DND-41 (cell line): Measurements from ENCODE around the gene GATA5.

Source experiments
- ATAC-seq: fragments of 200-7000 bp; cut with Tn5 transposase; 3 replicates; pipeline ENCODE4 v1.9.1; 2021; ENCODE audit warnings: low read depth; ENCODE audit not compliant: insufficient read depth
- DNase-seq: peaks from one replicate; pipeline ENCODE4 v3.0.0-alpha.2; 2020
- H2AFZ ChIP-seq: 2 replicates; pipeline ENCODE4 v1.6.0; 2012; ENCODE audit warnings: low read depth, low read length
- H3K27ac ChIP-seq: 2 replicates; pipeline ENCODE4 v1.5.1; 2012; ENCODE audit warnings: low read length, inconsistent platforms
- H3K27me3 ChIP-seq: fragments of 200-600 bp; sonication (generic); 2 replicates; pipeline ENCODE4 v1.6.0; 2012; ENCODE audit warnings: low read length, mild to moderate bottlenecking, inconsistent platforms; ENCODE audit not compliant: insufficient read depth, poor library complexity
- H3K36me3 ChIP-seq: 2 replicates; pipeline ENCODE4 v1.5.1; 2012; ENCODE audit warnings: low read length, inconsistent platforms; ENCODE audit not compliant: insufficient read depth
- H3K4me1 ChIP-seq: 2 replicates; pipeline ENCODE4 v1.5.1; 2012; ENCODE audit warnings: mild to moderate bottlenecking, low read length; ENCODE audit not compliant: insufficient read depth
- H3K4me2 ChIP-seq: 2 replicates; pipeline ENCODE4 v1.6.0; 2012; ENCODE audit warnings: mild to moderate bottlenecking, moderate library complexity, low read length, inconsistent platforms; ENCODE audit not compliant: insufficient read depth
- H3K4me3 ChIP-seq, 2 experiments: fragments of 200-600 bp in 1 of 2; shearing (Covaris generic) in 1 of 2; 2 replicates each; pipeline ENCODE4 v1.5.1; 2012 to 2016; ENCODE audit warnings: inconsistent platforms in 2 of 2, low read length in 2 of 2, mild to moderate bottlenecking in 2 of 2, low read depth in 1 of 2, moderate library complexity in 1 of 2
- H3K79me2 ChIP-seq: 2 replicates; pipeline ENCODE4 v1.6.0; 2012; ENCODE audit warnings: low read length, inconsistent platforms; ENCODE audit not compliant: insufficient read depth
- H3K9ac ChIP-seq: 2 replicates; pipeline ENCODE4 v1.6.0; 2012; ENCODE audit warnings: low read depth, mild to moderate bottlenecking, inconsistent platforms, low read length, moderate library complexity
- H3K9me3 ChIP-seq: 2 replicates; pipeline ENCODE4 v1.5.1; 2012; ENCODE audit warnings: low read length, moderate library complexity, mild to moderate bottlenecking, inconsistent platforms; ENCODE audit not compliant: insufficient read depth, severe bottlenecking
- H4K20me1 ChIP-seq: 2 replicates; pipeline ENCODE4 v1.6.0; 2012; ENCODE audit warnings: low read length; ENCODE audit not compliant: insufficient read depth
- EZH2 ChIP-seq: IDR thresholded peaks from 3 replicates; pipeline ENCODE4 v1.6.1; 2012; ENCODE audit warnings: borderline replicate concordance, low read depth, mild to moderate bottlenecking, moderate library complexity, low read length, inconsistent platforms; ENCODE audit not compliant: severe bottlenecking
- TF ChIP-seq, protein P1 (sequence below): IDR thresholded peaks from 2 replicates; pipeline ENCODE4 v1.5.1; 2012; ENCODE audit warnings: borderline replicate concordance, low read length, moderate library complexity, mild to moderate bottlenecking; ENCODE audit not compliant: poor library complexity, severe bottlenecking; ENCODE audit errors: extremely low read depth

Gene GATA5

DNA sequence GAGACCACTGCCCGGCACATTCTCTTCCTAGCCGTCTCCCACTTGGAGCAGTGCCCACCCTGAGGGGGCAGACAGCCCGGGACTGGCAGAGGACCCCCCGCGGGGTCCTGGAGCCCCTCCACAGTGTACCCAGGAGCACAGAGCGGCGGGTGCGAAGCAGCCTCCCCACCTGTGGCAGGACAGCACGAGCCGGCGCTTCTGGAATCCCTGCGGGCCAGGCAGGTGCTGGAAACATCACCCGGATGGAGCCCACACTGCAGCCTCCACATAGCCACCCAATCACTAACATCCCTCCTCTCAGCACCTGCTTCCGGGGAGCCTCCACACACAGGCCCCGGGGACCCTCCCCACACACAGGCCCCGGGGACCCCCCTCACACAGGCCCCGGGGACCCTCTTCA lies 18.7 kb downstream of the GATA5 start:
- Histone ChIP-seq H4K20me1 (peaks cover 17% of the 10 kb centered on the region; the same call in 1 of the 2 replicates), H2AFZ (no peak overlapping the region), H3K9ac (no peak overlapping the region), H3K9me3 (no peaks in the 10 kb centered on the region), H3K36me3 (no peaks in the 10 kb centered on the region), H3K79me2 (no peaks in the 10 kb centered on the region), H3K27me3 (peaks cover 6% of the 10 kb centered on the region), H3K4me2 (no peak overlapping the region), H3K4me1 (no peaks in the 10 kb centered on the region), H3K27ac (no peak overlapping the region), H3K4me3 (no peak overlapping the region)
- no peak for DNase-seq
- no peak for ATAC-seq
- TF ChIP-seq EZH2: no peak
- TF ChIP-seq, protein P1, sequence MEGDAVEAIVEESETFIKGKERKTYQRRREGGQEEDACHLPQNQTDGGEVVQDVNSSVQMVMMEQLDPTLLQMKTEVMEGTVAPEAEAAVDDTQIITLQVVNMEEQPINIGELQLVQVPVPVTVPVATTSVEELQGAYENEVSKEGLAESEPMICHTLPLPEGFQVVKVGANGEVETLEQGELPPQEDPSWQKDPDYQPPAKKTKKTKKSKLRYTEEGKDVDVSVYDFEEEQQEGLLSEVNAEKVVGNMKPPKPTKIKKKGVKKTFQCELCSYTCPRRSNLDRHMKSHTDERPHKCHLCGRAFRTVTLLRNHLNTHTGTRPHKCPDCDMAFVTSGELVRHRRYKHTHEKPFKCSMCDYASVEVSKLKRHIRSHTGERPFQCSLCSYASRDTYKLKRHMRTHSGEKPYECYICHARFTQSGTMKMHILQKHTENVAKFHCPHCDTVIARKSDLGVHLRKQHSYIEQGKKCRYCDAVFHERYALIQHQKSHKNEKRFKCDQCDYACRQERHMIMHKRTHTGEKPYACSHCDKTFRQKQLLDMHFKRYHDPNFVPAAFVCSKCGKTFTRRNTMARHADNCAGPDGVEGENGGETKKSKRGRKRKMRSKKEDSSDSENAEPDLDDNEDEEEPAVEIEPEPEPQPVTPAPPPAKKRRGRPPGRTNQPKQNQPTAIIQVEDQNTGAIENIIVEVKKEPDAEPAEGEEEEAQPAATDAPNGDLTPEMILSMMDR: no peak

DNA sequence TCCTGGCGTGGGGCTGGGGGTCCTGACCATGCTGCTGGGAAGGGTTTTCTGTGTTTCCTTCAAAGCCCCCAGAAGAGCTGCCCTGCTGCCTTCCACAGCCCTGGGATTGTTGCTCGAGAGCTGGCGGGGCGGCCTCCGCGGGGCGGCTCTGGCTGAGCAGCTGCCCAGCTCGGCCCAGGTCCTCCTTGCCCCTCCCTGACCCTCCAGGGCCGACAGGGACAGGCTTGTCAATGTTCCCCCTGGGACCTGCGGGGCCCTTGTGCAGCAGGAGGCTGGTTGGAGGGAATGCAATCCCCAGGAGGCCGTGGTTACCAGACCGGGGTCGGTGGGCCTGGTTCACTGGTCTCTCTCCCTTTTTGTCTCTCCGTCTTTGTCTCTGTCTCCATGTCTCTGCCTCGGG lies 19.9 kb downstream of the GATA5 start:
- ATAC-seq (no peak), DNase-seq (no peak)
- TF ChIP-seq, protein P1: no peak
- no peak for TF ChIP-seq EZH2
- Histone ChIP-seq H3K9ac (no peak overlapping the region), H4K20me1 (peaks cover 15% of the 10 kb centered on the region; the same call in 1 of the 2 replicates), H3K4me1 (no peaks in the 10 kb centered on the region), H3K79me2 (no peaks in the 10 kb centered on the region), H3K4me3 (no peak overlapping the region), H3K36me3 (no peaks in the 10 kb centered on the region), H3K9me3 (no peaks in the 10 kb centered on the region), H3K27ac (no peak overlapping the region), H3K4me2 (no peak overlapping the region), H3K27me3 (peaks cover 6% of the 10 kb centered on the region), H2AFZ (no peak overlapping the region)

DNA sequence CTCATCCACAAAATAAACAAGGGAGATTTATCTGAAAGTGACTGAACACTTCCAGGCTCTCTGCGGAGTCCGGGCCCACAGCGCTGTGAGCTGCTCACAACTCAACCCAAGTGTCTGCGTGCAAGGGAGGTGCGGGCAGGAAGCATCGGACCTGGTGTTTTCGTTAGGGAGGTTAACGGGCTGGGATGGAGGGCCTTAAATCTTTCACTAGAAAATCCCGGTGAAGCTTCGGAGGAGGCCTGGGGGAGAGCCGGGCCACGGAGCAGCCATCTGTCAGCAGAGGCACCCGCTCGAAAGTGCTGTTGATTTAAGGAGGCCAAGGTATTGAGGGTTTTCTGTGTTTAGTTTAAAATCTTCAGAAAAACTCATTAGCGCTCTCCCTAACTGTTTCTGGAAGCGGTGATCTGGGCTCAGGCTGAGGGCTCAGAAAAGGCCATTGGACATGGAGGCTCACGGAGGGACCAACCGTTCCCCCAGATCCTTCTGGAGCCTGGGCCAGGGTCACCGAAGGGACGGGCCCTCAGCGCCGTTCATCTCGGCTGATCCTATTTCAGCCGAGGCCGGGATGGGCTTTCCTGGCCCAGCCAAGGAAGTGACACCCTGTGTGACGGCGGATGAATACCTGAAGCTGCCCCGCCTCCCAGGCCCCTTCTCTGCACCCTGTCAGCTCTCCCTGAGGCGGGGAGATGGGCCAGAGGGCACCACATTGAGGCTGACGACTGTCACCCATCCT lies 20.7 kb downstream of the GATA5 start:
- Histone ChIP-seq H3K27me3 (peaks cover 6% of the 10 kb centered on the region), H3K9me3 (no peaks in the 10 kb centered on the region), H3K4me3 (no peak overlapping the region), H3K36me3 (no peaks in the 10 kb centered on the region), H3K9ac (no peak overlapping the region), H3K4me1 (no peaks in the 10 kb centered on the region), H4K20me1 (peaks cover 12% of the 10 kb centered on the region; the same call in 1 of the 2 replicates), H3K27ac (no peak overlapping the region), H2AFZ (no peak overlapping the region), H3K4me2 (no peak overlapping the region), H3K79me2 (no peaks in the 10 kb centered on the region)
- no peak for TF ChIP-seq EZH2
- TF ChIP-seq, protein P1: no peak
- DNase-seq (no peak), ATAC-seq (no peak)

DNA sequence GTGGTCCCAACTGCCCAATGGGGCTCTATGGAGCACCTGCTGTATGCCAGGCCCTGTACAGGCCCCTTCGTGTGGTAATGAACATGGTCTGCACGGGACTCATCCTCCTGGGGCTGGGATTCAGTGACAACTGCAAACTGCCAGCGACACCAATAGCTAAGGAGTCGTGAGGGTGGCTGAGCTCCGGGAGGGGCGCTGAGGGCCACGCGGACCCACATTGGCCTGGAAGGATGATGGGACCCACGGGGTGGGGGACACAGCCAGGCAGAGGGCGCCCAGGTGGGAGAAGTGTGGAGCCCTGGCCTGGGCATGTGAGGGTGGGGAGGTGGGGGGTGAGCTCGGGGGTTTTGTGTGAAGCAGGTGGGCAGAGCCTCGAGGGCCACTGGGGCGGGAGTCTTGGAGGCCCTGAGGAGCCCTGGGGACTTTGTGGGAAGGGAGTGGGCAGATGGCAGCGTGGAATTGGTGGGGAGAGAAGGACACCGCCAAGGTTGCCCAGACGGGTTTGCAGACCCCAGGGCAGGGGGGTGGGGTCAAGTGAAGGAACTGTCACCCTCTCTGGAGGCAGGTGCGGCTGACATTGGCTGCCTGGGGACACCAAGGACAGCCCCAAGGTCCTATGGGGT lies 22.5 kb downstream of the GATA5 start:
- Histone ChIP-seq H3K27ac (no peak overlapping the region), H3K4me2 (no peak overlapping the region), H3K9me3 (no peaks in the 10 kb centered on the region), H3K36me3 (no peaks in the 10 kb centered on the region), H3K9ac (no peak overlapping the region), H4K20me1 (peaks cover 11% of the 10 kb centered on the region; the same call in 1 of the 2 replicates), H3K27me3 (peaks cover 6% of the 10 kb centered on the region), H3K4me3 (no peak overlapping the region), H3K79me2 (no peaks in the 10 kb centered on the region), H3K4me1 (no peaks in the 10 kb centered on the region), H2AFZ (no peak overlapping the region)
- DNase-seq: no peak
- TF ChIP-seq, protein P1: no peak
- no peak for TF ChIP-seq EZH2
- no peak for ATAC-seq
